Natural killer cell treated with Interleukin-12 subunit alpha and Interleukin-12 subunit beta and Interleukin-15 and Interleukin-18, amount 100 ng/mL, for 72 hours (primary cell): Measurements from ENCODE around the gene OTOS. TPM values are rescaled to one million over a fixed set of nuclear protein-coding genes. Genes with fewer than 3 reads are reported as not detected.

ENCODE experiments used
- ATAC-seq, 2 donors: fragments of 150-1000 bp; cut with Tn5 transposase in 1 of 2; sonication (Bioruptor Pico), chemical (Tn5 transposase) in 1 of 2; 2 replicates each; pipeline ENCODE4 v1.10.0; 2021
- DNase-seq: peaks from one replicate; pipeline ENCODE4 v3.0.0; 2022; ENCODE audit warnings: low spot score
- H3K27ac Mint-ChIP-seq, 2 donors: 1 replicate in 1 of 2; 2 replicates in 1 of 2; pipeline ENCODE4 v1.8.0; 2022; ENCODE audit warnings: mixed read lengths in 2 of 2, mild to moderate bottlenecking in 1 of 2, moderate library complexity in 1 of 2
- H3K27me3 Mint-ChIP-seq, 2 donors: 1 replicate in 1 of 2; 2 replicates in 1 of 2; pipeline ENCODE4 v1.8.0; 2022; ENCODE audit warnings: mixed read lengths in 2 of 2
- H3K36me3 Mint-ChIP-seq: one replicate; pipeline ENCODE4 v1.8.0; 2022; ENCODE audit warnings: mixed read lengths
- H3K4me1 Mint-ChIP-seq, 2 donors: 1 replicate in 1 of 2; 2 replicates in 1 of 2; pipeline ENCODE4 v1.8.0; 2022; ENCODE audit warnings: low read depth in 2 of 2, mixed read lengths in 2 of 2, mild to moderate bottlenecking in 1 of 2
- H3K4me3 Mint-ChIP-seq: one replicate; pipeline ENCODE4 v1.8.0; 2022; ENCODE audit warnings: mixed read lengths
- H3K9me3 Mint-ChIP-seq: 2 replicates; pipeline ENCODE4 v1.8.0; 2022; ENCODE audit warnings: mixed read lengths
- total RNA-seq, 2 donors: library from RNA; stranded (reverse); gene quantifications; one replicate each; pipeline ENCODE4 v1.2.3, GENCODE V29; 2022

OTOS gene
- total RNA-seq: not detected

DNA sequence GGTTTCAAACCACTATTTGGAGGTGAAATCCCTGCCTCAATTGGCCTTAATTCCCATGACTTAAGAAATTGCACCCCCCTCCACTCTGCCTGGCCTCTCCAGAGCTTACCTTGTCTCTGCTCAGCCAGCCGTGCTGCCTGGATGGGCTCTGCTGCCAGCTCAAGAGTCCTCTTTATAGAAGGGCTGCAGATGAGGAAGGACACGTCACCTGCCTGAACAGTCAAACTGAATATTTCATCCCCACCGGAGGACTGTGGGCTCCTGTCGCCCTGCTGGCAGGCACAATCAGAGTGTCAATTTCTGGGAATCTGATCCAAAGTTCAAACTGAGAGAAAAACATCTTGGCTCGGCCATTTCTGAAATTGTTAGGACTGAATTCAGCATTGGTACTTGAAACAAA lies at the start of gene OTOS:
Gene OTOS, minus strand, starts transcription at position 148 of the 400 bp plus-strand sequence. CDS start 332 bp downstream, outside the sequence.
- no peaks in the 10 kb centered on the region for H3K9me3 Mint-ChIP-seq
- no peak within 1 kb of the TSS for H3K4me3 Mint-ChIP-seq
- H3K27ac Mint-ChIP-seq: no peak within 1 kb of the TSS
- H3K36me3 Mint-ChIP-seq: peaks cover 1% of the 10 kb centered on the region
- no peak for DNase-seq
- H3K27me3 Mint-ChIP-seq: peaks cover 0 to 4% of the 10 kb centered on the region in 2 donors
- H3K4me1 Mint-ChIP-seq: peaks cover 8 to 14% of the 10 kb centered on the region in 2 donors
- ATAC-seq: no peak

DNA sequence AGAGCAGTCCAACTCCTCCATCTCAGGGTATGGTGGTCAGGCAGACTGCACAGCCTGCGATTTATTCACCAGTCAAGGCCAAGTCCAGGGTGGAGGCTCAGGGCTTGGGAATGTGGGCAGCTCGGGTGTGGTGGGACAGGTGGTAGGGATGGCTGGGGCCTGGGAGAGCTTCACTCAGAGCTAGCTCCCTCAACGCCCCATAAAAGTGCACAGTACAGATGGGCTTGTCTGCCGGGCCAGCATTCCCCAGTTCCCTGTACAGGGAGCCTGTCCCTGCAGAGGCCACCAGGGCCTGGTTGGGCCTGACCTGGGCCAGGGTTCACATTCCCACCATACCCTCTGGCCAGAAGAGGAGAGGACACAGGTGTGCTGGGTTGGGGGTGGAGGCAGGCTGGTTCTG lies 49.2 kb upstream of the OTOS start:
- ATAC-seq (peak in 1 of 2 donors; percentile 33), DNase-seq (peak; percentile 12)
- Mint-ChIP-seq H3K9me3 (no peaks in the 10 kb centered on the region), H3K27me3 (peaks cover 31 to 32% of the 10 kb centered on the region in 2 donors), H3K27ac (no peak overlapping the region), H3K4me1 (no peaks in the 10 kb centered on the region), H3K4me3 (no peak overlapping the region), H3K36me3 (no peaks in the 10 kb centered on the region)

DNA sequence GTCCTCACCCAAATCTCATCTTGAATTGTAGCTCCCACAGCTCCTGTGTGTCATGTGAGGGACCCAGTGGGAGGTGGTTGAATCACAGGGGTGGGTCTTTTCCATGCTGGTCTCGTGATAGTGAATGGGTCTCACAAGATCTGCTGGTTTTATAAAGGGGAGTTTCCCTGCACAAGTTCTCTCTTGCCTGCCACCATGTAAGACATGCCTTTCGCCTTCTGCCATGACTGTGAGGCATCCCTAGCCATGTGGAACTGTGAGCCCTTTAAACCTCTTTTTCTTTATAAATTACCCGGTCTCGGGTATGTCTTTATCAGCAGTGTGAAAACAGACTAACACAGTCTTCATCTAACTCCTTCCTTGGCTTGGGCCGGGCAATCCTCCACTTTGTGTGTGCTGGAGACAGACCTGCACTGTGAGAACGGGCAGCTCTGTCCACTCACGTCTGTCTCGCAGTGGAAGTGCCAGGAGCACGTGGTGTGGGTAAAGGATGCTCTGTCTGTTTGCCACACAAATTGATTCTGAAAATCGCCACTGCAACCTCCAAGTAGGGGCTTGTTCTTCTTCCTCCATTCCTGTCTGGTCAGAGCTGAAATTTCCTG lies 47.6 kb upstream of the OTOS start:
- no peaks in the 10 kb centered on the region for H3K4me1 Mint-ChIP-seq
- no peaks in the 10 kb centered on the region for H3K36me3 Mint-ChIP-seq
- H3K4me3 Mint-ChIP-seq: no peak overlapping the region
- no peak overlapping the region for H3K27ac Mint-ChIP-seq
- ATAC-seq: no peak
- H3K27me3 Mint-ChIP-seq: peaks cover 25% of the 10 kb centered on the region in 2 donors
- peak; percentile 13 for DNase-seq
- no peaks in the 10 kb centered on the region for H3K9me3 Mint-ChIP-seq

DNA sequence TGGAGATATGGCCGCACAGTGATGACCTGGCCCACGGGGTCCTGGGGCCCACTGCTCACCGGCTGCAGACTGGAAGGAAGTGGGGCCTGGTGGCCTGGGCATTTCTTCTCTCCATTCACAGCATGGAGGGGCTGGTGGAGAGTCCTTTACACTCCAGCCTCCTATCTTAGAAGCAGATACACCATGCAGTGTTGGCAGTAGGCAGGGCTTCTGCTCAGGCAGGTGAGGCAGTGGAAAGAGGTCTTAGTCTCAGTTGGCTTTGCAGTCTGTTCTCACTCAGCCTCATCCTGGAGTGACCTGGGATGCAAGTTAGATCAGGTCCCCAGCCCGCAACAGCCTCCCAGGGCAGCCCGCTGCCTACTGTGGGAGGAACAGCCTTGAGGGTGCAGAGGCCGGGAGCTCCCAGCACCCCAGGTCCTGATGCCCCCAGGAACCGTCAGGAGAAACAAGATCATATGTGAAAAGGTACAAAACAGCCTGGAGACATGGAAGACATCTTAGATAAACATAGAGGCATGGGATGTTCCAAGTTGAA lies 45.8 kb upstream of the OTOS start:
- DNase-seq: peak; percentile 22
- Mint-ChIP-seq H3K9me3 (no peaks in the 10 kb centered on the region), H3K27ac (no peak overlapping the region), H3K4me1 (peaks cover 0 to 3% of the 10 kb centered on the region in 2 donors), H3K4me3 (no peak overlapping the region), H3K27me3 (peaks cover 17 to 21% of the 10 kb centered on the region in 2 donors), H3K36me3 (no peaks in the 10 kb centered on the region)
- ATAC-seq: no peak

DNA sequence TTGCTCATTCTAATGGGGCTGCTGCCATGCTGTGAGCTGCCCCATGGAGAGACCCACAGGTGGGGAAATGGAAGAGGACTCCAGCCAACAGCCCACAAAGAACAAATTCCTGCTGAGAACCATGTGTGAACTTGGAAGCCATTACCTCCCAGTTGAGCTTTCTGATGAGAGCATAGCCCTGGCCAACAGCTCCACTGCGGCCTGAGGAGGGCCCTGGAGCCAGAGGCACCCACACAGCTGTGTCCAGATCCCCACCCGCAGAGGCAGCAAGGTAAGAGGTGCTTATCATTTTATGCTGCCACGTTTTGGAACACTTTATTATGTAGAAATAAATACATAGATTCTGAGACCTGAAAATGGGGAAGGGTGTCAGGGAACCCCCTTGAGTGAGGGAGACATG lies 44.2 kb upstream of the OTOS start:
- ATAC-seq: no peak
- Mint-ChIP-seq H3K36me3 (no peaks in the 10 kb centered on the region), H3K4me3 (no peak overlapping the region), H3K27me3 (peaks cover 24 to 26% of the 10 kb centered on the region in 2 donors), H3K4me1 (peaks cover 0 to 5% of the 10 kb centered on the region in 2 donors), H3K27ac (no peak overlapping the region), H3K9me3 (no peaks in the 10 kb centered on the region)
- DNase-seq: peak; percentile 34

DNA sequence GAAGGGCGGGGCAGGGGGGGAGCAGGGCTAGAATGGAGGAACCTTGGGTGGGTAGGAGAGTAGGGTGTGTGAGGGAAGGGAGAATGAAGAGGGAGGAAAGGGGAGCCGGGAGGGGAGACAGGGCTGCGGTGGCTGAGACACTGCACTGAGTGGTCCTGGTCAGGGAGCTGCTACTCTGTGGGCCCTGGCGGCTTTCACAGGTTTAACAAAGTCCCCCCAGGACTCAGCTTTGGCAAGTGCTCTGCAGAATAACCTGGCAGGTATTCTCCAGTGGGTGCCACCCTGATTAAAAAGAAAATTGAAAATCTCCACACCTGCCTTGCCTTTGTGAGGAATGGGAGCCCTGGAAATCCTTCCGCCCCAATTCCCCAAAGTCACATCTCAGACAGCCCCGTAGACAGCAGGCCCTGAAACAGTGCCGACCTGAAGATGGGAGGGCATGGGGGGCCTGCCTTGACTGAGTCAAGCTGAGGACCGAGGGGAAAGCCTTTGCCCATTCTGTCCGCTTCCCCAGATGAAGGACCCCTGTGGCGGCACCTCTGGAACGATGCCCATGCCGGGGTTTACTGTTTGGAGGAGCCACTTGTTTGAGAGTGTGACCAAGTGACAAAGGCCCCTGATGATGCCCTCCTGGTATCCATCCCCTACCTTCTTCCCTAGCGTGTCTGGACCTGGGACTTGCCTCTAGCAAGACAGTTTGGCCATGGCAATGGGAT lies 43.6 kb upstream of the OTOS start:
- Mint-ChIP-seq H3K27ac (no peak overlapping the region), H3K4me1 (peaks cover 0 to 5% of the 10 kb centered on the region in 2 donors), H3K9me3 (no peaks in the 10 kb centered on the region), H3K4me3 (no peak overlapping the region), H3K36me3 (no peaks in the 10 kb centered on the region), H3K27me3 (peaks cover 19 to 26% of the 10 kb centered on the region in 2 donors)
- ATAC-seq (no peak), DNase-seq (peak; percentile 38)

DNA sequence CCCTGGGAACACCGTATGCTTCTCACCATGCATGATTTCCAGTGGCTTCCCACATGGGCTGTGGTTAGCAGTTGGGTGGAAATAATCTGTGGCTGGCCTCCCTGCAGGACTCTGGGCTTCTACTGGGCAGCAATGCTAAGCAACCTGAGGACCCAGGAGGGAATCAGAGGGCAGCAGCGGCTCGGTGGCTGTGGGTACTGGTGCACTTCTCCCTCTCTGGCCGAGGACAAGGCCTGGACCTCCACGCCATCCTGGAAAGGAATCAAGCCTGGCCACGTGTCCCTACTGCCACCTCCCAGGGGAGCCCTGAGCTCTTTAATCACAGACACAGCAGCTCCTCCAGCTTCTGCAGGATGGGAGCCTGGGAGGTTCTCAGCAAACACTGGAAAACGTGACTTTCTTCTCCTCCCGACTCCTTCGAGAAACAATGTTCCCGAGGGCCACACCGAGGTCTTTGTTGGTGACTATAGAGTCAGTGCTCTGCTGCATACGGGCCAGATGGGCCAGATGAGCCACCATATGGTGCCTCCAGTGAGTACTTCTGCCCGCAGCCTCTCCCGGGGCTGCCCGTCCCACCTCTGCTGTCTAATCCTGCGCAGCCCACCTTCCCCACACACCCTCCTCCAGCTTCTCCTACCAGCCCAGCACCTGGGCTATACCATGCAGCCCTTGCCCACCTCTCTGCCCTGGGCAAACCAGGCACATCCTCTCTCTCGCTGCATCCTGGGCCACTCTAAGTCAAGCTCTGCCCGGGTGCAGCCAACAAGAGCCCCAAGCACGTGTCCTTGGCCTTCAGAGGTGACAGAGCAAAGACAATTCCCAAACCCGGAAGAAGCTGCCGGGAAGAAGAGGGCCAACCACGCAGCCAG lies 42.8 kb upstream of the OTOS start:
- Mint-ChIP-seq H3K36me3 (no peaks in the 10 kb centered on the region), H3K9me3 (no peaks in the 10 kb centered on the region), H3K27me3 (peaks cover 18 to 26% of the 10 kb centered on the region in 2 donors), H3K4me1 (peaks cover 0 to 5% of the 10 kb centered on the region in 2 donors), H3K4me3 (no peak overlapping the region), H3K27ac (no peak overlapping the region)
- DNase-seq (peak; percentile 51), ATAC-seq (no peak)

DNA sequence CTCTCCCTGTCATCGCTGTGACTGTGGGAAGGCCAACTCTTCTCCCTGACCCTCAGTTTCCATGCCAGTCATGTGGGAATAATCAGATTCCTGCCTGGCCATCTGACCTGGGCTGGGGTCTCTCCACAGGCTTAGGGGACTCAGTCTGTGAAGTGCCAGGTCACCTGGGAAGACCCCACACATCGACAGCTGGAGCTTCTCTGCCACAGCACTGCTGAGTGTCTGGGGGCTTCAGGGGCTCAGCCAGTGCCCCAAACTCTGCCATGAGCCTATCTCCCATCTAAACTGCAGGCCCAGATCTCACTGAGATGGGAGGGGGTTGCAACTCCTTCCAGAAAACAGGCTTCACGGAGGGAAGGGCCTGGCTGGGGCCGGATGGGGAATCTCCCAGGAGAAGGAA lies 42.0 kb upstream of the OTOS start:
- no peak for ATAC-seq
- H3K9me3 Mint-ChIP-seq: no peaks in the 10 kb centered on the region
- peaks cover 20 to 30% of the 10 kb centered on the region in 2 donors for H3K27me3 Mint-ChIP-seq
- peaks cover 0 to 5% of the 10 kb centered on the region in 2 donors for H3K4me1 Mint-ChIP-seq
- no peaks in the 10 kb centered on the region for H3K36me3 Mint-ChIP-seq
- peak; percentile 35 for DNase-seq
- H3K27ac Mint-ChIP-seq: peak overlapping the region in 1 of 2 donors; percentile 25
- no peak overlapping the region for H3K4me3 Mint-ChIP-seq

DNA sequence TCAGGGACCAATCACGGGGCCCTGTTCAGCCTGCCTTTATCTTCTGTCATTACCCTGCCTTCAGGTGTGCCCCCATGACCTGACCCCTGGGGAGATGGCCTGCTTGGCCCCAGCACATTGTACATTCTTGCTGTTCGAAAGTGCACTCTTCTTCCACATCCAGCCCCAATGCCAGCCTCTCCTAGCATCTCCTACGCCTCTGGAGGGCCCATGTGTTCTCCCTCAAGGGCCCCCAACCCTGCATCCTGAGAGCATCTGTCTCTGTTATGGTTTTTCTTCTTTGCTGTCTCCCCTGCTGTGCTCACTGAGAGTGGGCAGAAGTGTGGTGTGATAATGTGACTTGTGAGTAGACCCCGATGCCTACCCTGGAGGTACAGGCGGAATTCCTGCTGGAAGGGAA lies 41.5 kb upstream of the OTOS start:
- peaks cover 21 to 33% of the 10 kb centered on the region in 2 donors for H3K27me3 Mint-ChIP-seq
- H3K4me3 Mint-ChIP-seq: no peak overlapping the region
- no peak for ATAC-seq
- H3K4me1 Mint-ChIP-seq: peaks cover 0 to 5% of the 10 kb centered on the region in 2 donors
- peak; percentile 26 for DNase-seq
- H3K36me3 Mint-ChIP-seq: no peaks in the 10 kb centered on the region
- H3K9me3 Mint-ChIP-seq: no peaks in the 10 kb centered on the region
- H3K27ac Mint-ChIP-seq: peak overlapping the region in 1 of 2 donors; percentile 25

DNA sequence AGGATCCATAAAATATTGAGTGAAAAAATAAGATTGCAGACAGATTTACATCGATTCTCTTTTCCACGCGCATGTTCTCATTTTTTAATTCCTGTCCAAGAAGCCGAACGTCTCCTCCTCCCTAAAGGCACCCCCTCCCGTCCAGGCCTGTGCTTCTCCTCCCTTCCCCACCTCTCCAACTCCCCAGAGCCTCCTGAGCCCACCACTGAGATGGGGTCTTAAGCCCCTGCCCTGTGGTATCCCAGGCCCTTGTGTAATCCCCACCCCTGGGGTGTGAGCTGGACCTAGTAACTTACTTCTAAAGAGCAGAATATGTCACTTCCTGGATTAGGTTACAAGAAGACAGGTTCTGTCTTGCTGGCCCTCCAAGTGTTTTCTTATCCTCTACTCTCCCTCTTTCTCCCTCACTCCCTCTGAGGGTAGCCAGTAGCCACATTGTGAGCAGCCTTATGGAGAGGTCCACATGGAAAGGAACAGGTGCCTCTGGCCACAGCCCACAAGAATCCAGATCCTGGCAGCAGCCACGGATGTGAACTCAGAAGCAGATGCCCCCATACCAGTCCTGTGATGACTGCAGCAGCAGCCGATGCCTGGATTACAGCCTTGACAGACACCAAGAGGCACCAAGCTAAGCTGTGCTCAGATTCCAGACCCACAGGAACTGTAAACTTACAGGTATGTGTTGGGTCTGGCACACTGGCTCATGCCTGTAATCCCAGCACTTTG lies 39.6 kb upstream of the OTOS start:
- no peak for ATAC-seq
- H3K27me3 Mint-ChIP-seq: peaks cover 20 to 34% of the 10 kb centered on the region in 2 donors
- H3K27ac Mint-ChIP-seq: no peak overlapping the region
- peak; percentile 25 for DNase-seq
- H3K9me3 Mint-ChIP-seq: no peaks in the 10 kb centered on the region
- H3K4me3 Mint-ChIP-seq: no peak overlapping the region
- peaks cover 0 to 5% of the 10 kb centered on the region in 2 donors for H3K4me1 Mint-ChIP-seq
- H3K36me3 Mint-ChIP-seq: no peaks in the 10 kb centered on the region

DNA sequence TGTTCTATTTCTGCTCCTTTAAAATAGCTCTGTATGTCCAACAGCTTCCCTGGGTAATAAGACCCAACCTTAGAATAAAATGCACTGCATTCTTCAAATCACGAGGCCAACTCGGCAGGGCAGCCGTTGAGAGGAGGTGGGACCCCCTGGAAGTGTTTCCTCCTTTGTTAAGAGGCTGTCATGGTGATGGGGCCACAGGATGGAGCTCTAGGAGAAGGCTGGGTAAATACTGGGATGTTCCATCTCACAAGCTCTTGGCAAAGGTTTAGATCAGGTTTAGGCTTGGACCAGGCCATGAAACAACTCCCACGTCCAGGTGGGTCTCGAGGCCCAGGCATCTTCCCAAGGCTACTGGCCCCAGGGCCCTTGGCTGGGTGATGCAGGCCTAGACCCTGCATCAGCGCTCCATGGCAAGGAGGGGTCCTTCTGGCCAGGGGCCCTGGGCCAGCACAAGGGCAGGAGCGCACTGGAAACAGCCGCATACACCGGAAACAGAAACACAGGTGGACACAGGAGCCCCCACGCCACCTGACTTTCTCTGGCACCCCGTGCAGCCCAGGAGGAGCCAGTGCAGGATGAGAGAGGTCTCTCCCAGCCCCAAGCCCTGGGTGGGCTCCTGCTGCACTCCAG lies 38.8 kb upstream of the OTOS start:
- H3K36me3 Mint-ChIP-seq: no peaks in the 10 kb centered on the region
- H3K4me3 Mint-ChIP-seq: no peak overlapping the region
- H3K27me3 Mint-ChIP-seq: peaks cover 22 to 38% of the 10 kb centered on the region in 2 donors
- ATAC-seq (peak in 1 of 2 donors; percentile 20), DNase-seq (peak; percentile 20)
- H3K9me3 Mint-ChIP-seq: no peaks in the 10 kb centered on the region
- H3K27ac Mint-ChIP-seq: no peak overlapping the region
- H3K4me1 Mint-ChIP-seq: peaks cover 0 to 5% of the 10 kb centered on the region in 2 donors

DNA sequence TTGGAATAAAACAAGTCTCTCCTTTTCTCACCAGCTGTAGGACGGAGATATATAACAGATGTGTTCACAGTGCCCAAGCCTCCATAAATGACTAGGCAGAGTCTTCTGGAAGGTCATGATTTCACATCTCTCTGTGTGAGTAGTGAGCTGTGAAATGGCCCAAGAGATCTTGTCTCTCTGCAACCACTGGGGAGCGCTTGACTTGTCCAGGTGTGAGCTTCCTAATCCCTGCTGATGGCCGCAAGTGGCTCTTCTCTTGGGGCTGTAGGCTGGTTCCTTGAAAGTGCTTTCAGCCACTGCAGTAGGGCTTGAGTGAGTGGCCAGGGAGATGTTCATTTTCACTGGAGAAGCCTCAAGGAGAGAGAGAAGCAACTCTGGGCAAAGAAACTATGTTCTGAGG lies 38.1 kb upstream of the OTOS start:
- no peaks in the 10 kb centered on the region for H3K36me3 Mint-ChIP-seq

More for the DNA sequence above, 38.1 kb upstream of the OTOS start:
- Mint-ChIP-seq H3K9me3 (no peaks in the 10 kb centered on the region), H3K27ac (no peak overlapping the region), H3K4me3 (no peak overlapping the region), H3K4me1 (peaks cover 0 to 5% of the 10 kb centered on the region in 2 donors), H3K27me3 (peaks cover 25 to 43% of the 10 kb centered on the region in 2 donors)
- ATAC-seq: no peak
- DNase-seq: peak; percentile 34
